ENCODE data around the gene FMN2.

GRCh38 chr1:240074908-240075307 is 16.8 kb upstream of the FMN2 start:
- no peak for TF ChIP-seq TAF1 (IDR thresholded peaks at IDR 0.05; ENCODE audit: borderline replicate concordance, insufficient read depth, low read length)
- TF ChIP-seq REST (IDR thresholded peaks at IDR 0.05; ENCODE audit: insufficient read depth in 1 of 2, low read depth in 2 of 2, low read length in 2 of 2) = no peak

All from PFSK-1 (cell line).